HG02759 (cell line): ENCODE measurements around the gene ZNF276.
"Not testable (repeated sequence)": the region's sequence is repeated elsewhere in the genome, so short reads cannot be mapped to it uniquely, and the experiment has no call there.

Source experiments
- ATAC-seq: cut with Tn5 transposase; IDR thresholded peaks from one replicate; pipeline ENCODE4 v1.9.1; 2021; ENCODE audit warnings: mild to moderate bottlenecking, moderate library complexity; ENCODE audit not compliant: unreplicated experiment

Gene ZNF276

DNA sequence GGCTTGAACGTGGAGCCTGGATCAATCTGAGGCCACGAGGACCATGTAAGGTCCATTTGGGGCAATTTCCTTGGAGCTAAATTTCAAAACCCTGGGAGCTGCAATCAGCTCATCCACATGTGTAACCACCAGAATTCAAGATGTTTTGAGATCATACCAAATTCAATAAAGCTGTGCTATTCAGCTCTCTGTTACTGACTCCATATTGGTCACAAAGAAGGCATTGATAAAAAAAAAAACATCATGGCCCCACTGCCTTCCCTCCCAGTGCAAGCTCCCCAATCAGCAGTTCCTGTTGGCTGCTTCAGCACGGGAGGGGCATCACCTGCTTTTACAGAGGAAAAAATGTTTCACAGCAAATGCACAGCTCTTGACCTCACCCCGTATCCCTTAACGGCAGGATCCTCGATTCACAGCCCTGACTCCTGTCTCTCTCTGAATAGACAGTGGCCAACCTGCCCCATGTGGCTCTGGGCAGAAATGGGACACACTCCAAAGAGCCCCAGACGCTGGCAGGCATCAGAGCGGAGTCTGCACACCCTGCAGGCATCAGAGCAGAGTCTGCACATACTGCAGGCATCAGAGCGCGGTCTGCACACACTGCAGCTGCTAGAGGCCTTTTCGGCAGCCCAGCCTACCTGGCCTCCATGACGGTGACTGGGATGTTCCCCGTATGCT is 58.0 kb downstream of the ZNF276 start:
- ATAC-seq = no peak

DNA sequence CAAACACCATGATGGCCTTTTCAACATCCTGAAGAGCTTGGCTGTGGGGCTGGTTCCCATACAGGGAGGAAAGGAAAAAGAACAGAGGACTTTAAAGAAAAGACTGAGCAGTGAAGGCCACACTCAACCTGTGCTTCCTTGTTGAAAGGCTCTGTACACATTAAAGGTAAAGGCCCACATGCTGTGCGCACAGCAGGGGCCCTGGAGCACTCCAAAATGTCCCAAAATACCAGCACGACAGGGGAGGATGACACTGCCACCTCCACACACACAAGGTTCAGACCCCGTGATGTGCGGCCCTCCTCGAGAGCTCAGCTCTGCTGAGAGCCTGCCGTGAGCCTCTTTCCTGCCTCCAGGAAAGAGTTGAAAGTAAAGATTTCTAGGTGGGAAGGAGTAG is 58.6 kb downstream of the ZNF276 start:
- no peak for ATAC-seq

DNA sequence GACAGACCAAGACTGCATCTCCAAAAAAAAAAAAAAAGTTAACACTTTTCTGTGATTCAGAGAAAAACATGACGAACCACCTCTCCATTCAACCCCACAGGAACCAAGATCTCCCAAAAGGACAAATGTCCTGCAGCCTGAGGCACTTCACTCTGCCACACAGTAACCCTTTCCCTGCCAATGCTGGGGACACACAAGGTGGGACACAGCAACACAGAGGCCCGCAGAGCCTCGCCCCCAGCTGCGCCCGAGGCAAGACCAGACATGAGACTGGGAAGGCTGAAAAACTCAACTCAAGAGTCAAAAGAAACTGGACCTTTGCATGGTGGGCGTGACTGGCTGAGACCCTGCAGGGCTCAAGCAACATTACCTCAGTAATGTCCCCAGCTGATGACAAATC is 61.2 kb downstream of the ZNF276 start:
- no peak for ATAC-seq

DNA sequence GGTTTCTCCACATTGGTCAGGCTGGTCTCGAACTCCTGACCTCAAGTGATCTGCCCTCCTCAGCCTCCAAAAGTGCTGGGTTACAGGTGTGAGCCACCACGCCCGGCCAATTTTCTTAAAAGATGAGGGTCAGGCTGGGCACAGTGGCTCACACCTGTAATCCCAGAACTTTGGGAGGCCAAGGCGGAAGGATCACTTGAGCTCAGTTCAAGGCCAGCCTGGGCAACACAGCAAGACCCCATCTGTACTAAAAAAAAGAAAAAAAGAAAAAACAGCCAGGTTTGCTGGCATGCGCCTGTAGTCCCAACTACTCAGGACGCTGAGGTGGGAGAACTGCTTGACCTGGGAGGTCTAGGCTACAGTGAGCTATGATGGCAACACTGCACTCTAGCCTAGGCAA is 62.6 kb downstream of the ZNF276 start:
- ATAC-seq = not testable (repeated sequence)

DNA sequence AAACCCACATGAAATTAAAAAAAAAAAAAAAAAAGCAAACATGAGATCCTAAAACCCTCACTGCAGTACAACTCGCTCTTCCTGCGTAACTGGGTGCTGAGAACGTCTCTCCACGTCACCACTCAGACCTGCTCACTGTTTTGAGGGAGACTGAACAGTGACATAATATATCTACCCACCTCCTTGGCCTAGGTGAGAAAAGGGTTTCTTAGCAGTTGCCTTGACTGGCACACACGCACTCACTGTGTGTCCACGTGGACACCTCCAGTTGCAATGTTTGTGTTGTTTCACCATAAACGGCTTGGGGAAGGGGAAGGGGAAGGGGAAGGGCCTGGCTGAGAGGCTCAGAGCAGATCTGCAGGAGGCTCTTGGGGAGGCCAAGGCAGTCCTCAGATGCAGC is 63.1 kb downstream of the ZNF276 start:
- ATAC-seq = no peak

DNA sequence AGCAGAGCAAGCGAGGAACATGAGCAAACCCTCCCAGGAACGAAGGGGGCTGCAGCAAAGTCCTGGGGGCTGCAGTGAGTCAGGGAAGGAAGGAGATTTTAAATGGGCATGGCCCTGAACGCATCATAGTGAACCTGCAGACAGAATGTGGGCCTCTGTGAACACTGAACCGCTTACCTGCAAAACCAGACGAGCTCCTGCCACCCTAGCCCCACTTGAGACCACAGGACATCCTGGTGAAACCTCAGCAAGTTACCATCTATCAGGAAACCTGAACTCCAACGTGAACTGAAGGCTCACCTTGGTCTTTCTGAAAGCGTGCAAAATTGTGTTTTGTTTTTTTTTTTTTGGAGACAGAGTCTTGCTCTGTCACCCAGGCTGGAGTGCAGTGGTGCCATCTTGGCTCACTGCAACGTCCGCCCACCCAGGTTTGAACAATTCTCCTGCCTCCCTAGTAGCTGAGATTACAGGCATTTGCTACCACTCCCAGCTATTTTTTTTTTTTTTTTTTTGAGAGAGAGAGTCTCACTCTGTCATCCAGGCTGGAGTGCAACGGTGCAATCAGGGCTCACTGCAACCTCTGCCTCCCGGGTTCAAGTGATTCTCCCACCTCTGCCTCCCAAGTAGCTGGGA is 64.3 kb downstream of the ZNF276 start:
- ATAC-seq = no peak

DNA sequence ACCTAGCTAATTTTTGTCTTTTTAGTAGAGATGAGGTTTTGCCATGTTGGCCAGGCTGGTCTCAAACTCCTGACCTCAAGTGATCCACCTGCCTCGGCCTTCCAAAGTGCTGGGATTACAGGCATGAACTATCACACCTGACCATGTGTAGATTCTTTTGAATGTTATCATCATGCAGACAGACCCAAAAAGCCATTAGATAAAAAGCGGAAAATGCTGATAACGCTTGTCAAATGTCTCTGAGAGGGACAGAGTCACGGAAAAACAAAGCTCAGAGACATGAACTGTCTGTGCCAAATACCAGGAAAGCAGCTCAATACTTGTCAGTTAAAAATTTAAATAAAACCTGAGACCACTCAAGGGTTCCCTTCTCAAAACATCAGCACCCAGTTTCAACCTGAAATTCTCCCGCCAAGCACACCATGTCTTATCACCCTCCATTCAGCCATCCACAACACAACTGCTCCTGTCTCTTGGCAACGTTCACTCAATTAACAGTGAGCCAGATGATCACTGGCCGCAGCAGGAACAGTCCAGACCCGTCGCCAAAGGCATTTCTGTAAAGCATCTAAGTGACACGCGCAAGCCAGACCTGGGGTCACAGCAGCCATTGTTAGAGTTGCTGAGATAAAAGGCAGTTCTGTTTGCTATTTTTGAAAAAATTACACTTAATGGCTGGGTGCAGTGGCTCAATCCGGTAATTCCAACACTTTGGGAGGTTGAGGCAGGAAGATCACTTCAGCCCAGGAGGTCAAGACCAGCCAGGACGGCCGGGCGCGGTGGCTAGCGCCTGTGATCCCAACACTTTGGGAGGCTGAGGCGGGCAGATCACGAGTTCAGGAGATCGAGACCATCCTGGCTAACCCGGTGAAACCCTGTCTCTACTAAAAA is 65.4 kb downstream of the ZNF276 start:
- no peak for ATAC-seq

DNA sequence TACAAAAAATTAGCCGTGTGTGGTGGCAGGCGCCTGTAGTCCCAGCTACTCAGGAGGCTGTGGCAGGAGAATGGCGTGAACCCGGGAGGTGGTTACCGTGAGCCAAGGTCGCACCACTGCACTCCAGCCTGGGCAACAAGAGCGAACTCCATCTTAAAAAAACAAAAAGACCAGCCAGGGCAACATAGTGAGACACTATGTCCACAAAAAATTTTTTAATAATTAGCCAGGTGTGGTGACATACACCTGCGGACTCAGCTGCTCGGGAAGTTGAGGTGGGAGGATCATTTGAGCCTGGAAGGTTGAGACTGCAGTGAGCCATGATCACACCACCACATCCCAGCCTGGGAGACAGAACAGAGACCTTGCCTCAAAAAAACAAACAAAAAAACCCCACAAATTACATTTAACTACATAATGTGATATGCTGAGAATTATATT is 66.0 kb downstream of the ZNF276 start:
- no peak for ATAC-seq
